HTERT RPE-1 (cell line): ENCODE data around the gene TMEM39A.

Experiments
- in situ Hi-C: fragments of 300-500 bp; cut with MboI; formaldehyde crosslinking; loops from 4 replicates; pipeline ENCODE4 v1.14.3; 2020; ENCODE audit warnings: low sequenced_read_pairs

TMEM39A gene

GRCh38 chr3:119401503-119402440 is 61.6 kb downstream of the TMEM39A start:
- in situ Hi-C loops, result no loop called here

GRCh38 chr3:119401069-119401468 is 62.3 kb downstream of the TMEM39A start:
- in situ Hi-C loops, result no loop called here

DNA sequence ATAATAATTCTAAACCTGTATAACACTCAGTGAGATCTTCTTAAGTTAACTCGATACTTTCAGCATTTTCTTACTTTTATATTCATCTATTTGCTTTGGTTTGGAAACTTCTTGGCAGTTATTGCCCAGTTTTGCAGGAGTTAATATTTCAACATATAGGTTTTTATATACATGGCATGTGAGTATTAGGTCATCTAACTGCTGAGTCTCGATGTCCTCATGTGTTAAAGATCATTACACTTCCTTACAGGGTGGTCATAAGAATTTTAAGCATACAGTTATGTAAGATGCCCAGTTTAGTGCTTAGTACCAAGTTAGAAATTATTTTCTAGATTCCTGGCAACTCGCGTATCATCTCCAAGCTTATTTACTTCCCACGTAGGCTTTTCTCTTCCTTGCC is 62.9 kb downstream of the TMEM39A start:
- in situ Hi-C loops, result no loop called here

DNA sequence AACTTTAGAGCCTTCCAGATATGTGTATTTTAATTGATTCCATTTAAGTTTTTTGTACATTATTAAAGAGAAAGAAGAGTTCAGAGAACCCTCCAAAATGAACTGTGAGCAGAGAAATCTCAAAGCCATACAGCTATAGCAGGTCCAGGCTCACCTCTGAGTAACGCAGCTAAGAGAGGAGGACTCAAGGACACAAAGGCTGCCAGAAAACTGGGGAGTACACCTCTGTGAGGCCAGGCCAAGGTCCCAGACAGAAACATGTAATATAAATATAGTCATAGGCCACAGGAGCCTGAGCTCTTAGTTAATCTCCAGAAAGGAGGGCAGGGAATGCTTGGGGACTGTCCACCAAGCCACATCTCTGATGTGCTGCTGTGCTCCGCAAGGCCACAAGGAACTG is 66.5 kb downstream of the TMEM39A start:
- in situ Hi-C loops, result no loop called here

DNA sequence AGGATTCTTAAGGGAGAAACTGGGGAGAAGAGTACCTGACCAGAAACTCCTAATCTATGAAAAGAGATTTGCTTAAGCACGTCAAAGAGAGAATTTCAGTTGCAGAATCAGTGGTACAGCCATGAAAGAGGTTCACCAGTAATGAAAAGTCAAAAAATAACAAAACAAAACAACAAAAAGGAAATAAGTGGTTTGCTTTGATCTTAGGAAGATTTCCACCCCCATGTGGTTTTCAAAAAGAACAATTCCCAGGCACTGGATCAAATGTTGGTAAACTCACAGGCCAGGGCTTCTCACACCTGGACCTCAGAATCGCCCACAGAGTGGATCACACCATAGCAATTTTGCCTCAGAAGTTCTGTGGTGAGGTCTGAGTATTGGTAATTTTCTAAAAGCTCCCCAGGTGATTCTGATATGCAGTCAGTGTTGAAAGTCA is 67.5 kb downstream of the TMEM39A start:
- in situ Hi-C loops, result no loop called here

- in situ Hi-C loops, result no loop called here
These were observed 74.8 kb downstream of the TMEM39A start for GRCh38 chr3:119388577-119388976.

DNA sequence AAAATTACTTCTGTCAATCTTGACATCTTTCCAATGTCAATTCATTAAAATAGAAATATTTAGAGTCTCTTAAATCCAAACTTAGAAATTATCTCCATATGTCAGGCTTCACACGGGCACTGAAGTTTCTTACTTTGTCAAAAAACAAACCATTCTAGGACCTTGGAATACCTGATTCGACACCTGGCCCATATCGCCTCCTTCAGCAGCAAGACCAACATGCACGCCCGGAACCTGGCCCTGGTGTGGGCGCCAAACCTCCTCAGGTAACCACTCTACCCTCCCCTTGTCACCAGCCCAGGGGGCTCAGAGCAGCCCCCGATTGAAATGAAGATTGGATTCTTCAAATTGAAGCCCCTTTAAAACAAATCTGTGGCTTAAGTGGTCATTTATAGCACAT is 81.3 kb downstream of the TMEM39A start:
- in situ Hi-C loops, result no loop called here

GRCh38 chr3:119380697-119381096 is 82.7 kb downstream of the TMEM39A start:
- in situ Hi-C loops, result no loop called here
